Esophagus mucosa (tissue), 1 donor: ENCODE results near the gene MTAP. TPM values are rescaled to one million over a fixed set of nuclear protein-coding genes. Genes with fewer than 3 reads are reported as not detected.

ENCODE experiments used
- ATAC-seq: fragments of 200-7000 bp; cut with Tn5 transposase; one replicate; pipeline ENCODE4 v1.9.1; 2020
- total RNA-seq: library from RNA; stranded (reverse); gene quantifications from one replicate; pipeline ENCODE4 v1.2.4, GENCODE V29; 2023
- donor health status: DM: yes; HTN: yes; CAD: no.

The MTAP gene
- total RNA-seq, 1 donor from 2014 or later: 50.5 TPM

DNA sequence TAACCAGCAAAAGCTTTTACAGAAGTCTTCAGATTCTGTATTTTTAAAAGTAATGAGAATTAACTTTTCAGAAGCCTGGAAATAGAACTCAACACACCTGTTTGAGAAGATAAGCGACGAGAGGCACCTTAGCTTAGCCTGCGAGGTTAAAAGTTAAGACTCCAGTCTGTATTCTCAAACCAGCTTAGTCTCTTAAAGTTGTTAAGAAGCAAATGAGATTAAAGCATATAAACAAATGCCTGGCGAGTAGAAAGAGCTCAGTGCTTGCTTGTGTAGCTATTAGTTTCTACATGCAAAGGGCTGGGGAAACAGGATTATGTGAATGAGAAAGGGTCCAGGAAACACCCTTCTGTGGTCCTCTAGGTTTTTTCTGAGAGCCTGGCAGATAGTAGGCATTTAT, 51.7 kb downstream of the MTAP start:
- no peak for ATAC-seq

DNA sequence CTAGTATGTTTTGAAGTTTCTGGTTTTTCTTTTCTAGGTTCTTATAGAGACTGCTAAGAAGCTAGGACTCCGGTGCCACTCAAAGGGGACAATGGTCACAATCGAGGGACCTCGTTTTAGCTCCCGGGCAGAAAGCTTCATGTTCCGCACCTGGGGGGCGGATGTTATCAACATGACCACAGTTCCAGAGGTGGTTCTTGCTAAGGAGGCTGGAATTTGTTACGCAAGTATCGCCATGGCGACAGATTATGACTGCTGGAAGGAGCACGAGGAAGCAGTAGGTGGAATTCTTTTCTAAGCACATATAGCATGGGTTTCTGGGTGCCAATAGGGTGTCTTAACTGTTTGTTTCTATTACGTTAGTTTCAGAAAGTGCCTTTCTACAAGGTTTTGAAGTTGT, 52.2 kb downstream of the MTAP start:
- ATAC-seq: peak; percentile 36

DNA sequence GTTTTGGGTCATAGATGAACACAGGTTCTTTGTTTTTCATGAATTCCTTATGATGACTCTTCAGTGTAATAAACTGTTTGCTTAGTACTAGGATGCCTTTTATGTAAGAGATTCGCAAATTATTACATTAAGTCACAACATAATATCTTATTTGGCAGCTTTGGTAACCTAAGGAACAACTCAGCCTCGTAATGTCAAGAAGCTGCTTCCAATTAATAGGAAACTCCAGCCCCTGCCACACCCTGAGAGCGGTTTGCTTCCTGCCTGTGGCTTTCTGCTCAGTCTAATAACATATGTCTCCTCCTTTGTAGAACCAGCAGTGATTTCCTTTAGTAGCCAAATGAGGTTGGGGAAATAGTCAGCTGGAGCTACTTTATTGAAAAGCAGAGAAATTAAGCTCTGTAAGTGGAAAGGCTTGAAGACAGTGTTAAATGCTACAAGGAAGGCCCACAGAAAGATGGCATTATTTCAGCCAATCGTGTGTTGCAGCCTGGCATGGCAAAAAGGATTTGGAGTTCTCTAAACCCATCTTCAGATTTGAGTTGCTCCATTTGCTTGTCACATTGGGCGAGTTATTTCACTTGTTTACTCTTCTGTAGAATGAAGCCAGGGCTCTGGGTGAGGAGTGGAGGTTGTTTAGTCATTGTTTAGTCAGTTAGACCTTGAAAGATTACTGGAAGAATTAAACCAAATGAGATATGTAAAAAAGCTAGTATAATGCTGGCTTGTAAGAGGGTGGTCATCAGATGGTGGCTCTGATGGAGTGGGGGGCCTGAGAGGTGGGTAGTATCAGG, 54.1 kb downstream of the MTAP start:
- peak; percentile 59 for ATAC-seq

DNA sequence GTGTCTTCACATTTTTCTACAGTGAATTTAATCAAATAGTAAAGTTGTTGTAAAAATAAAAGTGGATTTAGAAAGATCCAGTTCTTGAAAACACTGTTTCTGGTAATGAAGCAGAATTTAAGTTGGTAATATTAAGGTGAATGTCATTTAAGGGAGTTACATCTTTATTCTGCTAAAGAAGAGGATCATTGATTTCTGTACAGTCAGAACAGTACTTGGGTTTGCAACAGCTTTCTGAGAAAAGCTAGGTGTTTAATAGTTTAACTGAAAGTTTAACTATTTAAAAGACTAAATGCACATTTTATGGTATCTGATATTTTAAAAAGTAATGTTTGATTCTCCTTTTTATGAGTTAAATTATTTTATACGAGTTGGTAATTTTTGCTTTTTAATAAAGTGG, 60.4 kb downstream of the MTAP start:
- ATAC-seq: no peak

DNA sequence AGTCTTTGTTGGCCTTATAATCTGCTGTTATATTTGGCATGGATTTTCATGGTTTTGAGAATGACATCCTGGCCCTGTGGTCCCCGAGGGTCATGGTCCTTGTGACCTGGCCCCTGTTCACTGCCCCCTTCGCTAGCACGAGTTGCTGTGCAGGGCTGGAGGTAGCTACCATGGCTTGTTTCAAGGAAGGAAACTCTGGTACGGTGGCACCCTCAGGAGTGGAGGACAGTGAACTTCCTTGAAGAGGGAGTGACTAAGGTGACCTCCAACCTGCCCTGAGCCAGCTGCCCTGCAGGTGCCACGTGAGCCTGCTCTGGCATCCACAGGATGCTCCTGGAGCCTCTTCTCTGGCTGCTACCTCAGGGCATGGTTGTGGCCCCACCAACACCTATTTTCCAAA, 62.1 kb downstream of the MTAP start:
- peak; percentile 75 for ATAC-seq

DNA sequence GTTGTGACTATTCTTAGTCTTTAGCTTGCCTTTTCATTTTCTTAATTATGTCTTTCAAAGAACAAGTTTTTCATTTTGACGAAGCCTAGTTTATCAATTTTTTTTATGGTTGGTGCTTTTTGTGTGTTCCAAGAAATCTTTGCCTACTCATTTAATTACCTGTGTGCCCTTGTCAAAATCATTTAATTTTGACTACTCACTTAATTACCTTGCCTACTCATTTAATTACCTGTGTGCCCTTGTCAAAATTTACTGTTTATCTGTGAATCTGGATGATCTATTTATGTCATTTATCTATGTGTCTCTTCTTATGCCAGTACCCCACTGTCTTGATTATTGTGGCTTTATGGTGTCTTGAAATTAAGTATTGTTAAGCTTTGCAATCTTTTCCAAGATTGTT, 63.9 kb downstream of the MTAP start:
- no peak for ATAC-seq

DNA sequence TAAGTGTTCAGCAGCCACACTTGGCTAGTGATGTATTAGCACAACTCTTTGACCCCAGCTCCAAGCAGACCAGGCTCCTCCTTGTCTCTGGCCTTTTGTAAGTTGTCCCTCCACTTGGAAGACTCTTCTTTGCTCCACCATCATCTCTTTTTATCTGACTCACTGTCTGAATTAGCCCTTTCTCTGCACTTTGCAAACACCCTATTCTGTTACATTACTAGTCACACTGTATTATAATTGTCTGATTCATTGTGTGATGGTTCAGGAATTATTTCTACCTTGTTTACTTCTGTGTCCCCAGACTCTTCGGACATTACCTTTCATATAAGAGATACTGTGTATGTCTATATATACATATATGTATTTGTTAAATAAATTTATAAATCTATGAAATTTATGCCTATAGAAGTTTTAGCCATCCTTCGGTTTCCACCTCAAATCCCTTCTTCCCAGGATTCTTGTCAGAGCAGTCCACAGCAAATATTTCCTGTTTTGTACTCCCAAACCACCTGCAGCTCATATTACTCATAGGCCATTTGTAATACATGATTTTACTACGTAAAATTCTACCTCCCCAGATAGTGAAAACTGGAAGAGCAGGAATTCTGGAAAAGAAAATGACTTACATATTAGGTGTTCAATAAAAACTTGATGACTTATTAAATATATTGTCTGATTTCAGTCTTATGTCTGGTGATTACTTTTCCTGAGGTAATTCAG, 69.0 kb downstream of the MTAP start:
- ATAC-seq: peak; percentile 67

DNA sequence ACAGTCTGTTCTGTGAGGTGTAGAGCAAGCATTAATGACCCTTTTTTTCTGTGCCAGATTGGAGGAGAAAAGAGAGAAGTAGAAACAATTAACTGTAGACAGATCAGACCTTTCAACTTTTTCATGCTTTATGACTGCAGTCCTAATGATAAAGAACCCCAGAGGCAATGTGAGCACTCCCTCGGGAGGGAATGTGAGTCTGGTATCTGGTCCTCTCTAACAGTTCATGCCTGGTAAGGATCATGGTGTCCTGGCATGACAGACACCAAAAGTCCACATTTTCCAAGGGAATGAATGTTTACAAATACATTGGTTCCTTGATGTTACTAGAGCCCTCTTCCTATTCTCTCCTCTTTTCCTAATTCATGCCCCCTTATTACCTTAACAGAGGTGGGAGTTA, 70.3 kb downstream of the MTAP start:
- no peak for ATAC-seq

DNA sequence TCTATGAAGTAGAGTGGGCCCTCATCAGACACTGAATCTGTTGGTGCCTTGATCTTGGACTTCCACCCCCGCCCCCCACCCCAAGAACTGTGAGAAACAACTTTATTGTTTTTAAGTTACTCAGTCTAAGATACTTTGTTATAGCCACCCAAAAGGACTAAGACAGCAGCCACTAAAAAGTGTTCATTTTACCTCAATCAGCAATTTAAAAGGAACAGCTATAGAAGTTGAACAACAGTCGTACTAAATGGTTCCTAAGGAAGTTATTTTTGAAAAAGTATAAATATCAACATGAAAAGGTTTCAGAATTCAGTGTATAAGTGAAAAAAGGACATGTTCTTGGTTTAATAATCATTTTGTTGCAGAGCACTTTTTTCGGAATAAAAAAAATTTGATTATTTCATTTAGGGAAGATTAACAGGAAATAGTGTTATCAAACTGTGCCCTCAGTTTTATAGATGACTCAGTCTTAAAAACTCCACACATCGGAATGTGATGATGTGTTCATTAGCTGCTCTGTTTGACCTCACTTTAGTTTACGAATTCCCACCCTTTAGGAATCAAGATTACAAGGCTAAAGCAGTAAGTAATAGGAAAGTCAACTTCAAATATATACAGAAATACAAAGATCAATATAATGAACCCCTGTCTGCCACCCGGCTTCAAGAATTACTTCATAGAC, 71.2 kb downstream of the MTAP start:
- ATAC-seq: no peak

DNA sequence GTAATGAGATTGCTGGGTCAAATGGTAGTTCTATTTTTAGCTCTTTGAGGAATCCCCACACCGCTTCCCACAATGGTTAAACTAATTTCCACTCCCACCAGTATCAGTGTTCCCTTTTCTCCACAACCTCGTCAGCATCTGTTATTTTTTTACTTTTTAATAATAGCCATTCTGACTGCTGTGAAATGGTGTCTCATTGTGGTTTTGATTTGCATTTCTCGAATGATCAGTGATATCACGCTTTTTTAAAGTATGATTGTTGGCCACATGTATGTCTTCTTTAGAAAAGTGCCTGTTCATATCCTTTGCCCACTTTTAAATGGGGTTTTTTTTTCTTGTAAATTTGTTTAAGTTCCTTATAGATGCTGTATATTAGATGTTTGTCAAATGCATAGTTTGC, 73.5 kb downstream of the MTAP start:
- ATAC-seq: no peak

DNA sequence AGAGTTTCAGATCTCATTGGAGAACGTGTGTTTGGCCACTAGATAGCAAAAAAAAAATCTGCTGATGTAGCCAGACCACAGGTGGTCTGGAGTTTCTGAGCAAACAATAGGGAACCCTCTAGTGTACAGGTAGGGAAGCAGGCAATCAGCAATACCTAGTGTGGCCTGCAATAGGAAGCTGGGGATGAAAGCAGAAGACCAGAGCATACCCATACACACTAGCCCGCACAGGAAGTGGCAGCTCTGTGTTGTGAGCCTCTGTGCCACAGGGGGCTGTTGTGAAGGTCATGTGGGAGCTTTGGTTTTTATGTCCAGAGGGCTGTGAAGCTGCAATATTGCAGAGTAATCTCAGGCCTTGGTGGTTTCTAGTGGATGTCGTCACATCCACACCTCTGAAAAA, 81.2 kb downstream of the MTAP start:
- ATAC-seq: peak; percentile 33

DNA sequence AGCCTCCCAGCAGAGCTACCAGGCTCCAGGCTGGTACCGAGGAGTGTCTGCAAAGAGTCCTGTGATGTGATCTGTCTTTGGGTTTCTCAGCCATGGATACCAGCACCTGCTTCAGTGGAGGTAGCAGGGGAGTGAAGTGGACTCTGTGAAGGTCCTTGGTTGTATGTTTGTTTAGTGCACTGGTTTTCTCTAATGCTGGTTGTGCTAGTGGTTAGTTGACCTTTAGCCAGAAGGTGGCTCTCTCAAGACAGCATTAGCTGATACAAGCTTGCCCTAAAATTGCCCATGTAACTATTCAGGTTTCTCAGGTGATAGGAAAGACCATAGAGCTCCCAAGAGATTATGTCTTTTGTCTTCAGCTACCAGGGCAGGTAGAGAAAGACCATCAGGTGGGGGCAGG, 87.2 kb downstream of the MTAP start:
- ATAC-seq: no peak

DNA sequence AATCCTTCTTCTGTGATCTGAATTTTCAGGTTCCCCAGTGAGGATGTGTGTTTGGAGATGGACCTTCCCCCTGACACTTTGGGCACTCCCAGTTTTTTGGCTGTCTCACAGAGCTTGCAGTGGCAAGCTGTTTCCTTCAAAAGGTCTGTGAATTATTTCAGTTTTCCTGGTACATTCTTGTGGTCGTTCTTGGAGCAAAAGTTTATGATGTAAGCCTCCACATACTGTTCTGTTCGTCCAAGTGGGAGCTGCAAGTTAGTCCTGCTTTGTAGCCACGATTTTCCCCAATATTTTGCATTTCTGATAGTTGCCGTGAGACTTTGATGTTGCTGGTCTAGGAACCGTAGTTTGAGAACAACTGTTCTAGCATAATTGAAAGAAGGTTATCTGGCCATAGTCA, 88.3 kb downstream of the MTAP start:
- ATAC-seq: no peak

DNA sequence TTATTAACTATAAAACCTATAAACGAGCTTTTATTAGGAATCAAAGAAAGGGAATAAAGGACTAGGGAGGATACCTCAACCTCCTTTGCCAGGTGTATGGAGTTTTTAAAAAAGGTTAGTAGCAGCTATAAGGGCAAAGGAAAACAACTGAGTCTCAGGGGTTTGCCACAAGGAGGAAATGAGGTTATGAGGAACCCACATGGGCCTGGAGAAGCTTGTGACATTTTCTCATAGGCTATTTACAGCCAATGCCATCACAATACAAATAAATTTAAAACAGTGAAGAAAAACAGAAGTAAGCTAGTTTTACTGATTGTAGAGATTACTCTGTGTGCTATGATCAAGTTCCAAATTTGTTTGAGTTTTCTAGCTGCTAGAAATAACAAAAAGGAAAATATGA, 99.1 kb downstream of the MTAP start:
- no peak for ATAC-seq

DNA sequence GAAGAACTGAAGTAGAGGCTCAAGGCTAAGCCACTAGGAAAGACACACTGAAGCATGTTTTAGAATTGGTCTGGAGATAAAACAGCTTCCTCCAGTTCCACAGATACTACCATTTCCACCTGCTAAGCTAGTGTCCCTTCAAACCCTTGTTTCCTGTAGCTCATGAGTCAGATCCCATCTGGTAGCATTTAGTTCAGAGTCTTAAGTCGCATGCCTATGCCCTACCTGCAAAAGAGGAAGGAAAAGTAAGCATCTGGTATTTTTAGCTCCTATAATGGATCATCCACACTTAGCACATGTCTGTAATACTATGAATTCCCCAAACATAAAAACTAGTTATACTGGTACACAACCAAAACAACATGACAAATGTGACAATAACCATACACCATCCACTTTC, 99.7 kb downstream of the MTAP start:
- peak; percentile 93 for ATAC-seq

DNA sequence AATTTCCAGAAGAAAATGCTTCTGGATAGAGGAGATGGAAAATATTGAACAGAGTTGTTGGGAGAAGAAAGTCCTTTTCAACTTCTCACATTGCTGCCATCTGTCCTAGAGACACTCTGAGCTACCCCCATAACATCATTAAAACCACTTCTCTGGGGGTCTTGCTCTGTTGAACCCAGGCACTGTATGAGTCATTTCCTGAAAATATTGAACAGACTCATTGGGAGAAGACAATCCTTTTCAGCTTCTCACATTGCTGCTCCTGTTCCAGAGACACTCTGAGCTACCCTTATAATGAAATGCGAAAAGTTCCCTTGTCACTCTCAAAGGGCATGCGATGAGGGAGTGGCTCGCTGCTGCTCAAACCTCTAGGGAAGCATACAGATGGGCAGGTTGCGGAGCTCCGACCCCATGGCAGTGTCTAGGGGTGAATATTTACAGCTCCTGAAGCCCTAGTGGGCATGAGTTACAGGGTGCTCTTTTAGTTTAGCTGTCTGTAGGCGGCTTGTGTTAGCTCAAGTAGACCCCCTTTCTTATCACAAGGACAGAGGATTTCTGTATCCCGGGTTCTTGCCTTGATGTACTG, 101.0 kb downstream of the MTAP start:
- no peak for ATAC-seq

DNA sequence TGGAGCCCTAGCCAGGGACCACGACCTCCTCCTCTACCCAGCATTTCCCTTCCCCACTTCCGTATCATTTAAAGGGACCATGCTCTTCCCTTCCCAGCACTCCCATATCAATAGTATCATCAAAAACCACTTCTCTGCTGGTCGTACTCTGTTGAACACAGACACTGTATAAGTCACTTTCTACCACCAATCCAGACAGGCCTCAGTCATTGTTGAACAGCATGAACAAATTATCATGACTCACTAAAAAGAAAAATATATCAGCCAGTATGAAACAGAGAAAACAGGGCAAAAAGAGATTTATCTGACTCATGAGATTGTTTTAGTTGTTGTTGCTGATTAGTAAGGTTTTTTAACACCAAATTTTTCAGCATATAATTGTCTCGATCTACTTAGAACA, 101.9 kb downstream of the MTAP start:
- no peak for ATAC-seq

DNA sequence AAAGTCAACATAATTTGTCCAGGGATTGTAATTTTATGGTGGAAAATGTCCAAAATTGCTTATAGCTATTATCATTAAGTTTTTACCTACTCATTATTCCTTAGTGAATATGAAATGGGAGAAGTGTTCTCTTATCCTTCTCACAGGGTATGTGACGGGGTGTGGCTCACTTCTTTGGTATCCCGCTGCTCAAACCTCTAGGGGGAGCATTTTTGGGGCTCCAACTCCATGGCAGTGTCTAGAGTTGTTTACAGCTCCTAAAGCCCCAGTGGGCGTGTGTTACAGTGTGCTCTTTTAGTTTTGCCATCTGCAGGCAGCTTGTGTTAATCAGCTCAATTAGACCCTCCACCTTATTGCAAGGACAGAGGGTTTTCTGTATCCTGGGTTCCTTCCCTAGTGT, 102.3 kb downstream of the MTAP start:
- ATAC-seq: no peak

DNA sequence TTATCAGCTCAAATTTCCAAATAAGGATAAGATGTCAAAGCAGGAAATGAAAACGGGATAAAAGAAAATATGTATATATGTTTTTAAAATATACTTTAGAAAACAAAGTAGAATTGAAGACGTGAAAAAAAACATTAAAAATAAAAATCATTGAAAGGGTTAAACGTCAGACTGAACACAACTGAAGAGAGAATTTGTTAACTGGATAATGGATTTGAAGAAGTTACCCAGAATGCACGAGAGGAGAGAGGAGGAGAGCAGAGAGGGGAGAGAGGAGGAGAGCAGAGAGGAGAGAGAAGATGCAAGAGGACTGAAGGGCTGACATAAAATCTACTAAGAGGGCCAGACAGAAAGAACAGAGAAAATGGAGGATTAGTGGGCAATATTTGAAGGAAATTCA, 103.8 kb downstream of the MTAP start:
- no peak for ATAC-seq

DNA sequence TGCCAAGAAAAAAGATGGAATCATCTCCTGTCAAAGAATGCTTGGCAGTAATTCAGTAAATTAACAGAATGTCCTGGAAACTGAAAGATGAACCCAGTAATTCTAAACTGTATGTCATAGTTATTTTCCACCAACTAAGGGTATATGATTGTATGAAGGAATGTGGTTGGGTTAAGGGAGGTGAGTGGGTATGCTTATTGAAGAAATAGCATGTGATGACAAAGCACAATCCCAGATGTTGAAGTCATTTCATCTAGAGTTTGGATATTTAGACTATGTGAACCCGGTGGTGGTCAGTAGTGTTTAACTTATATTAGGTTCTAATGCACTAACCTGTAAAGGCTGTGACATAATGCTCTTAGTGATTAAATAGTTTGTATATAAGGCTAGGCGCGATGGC, 104.4 kb downstream of the MTAP start:
- no peak for ATAC-seq

DNA sequence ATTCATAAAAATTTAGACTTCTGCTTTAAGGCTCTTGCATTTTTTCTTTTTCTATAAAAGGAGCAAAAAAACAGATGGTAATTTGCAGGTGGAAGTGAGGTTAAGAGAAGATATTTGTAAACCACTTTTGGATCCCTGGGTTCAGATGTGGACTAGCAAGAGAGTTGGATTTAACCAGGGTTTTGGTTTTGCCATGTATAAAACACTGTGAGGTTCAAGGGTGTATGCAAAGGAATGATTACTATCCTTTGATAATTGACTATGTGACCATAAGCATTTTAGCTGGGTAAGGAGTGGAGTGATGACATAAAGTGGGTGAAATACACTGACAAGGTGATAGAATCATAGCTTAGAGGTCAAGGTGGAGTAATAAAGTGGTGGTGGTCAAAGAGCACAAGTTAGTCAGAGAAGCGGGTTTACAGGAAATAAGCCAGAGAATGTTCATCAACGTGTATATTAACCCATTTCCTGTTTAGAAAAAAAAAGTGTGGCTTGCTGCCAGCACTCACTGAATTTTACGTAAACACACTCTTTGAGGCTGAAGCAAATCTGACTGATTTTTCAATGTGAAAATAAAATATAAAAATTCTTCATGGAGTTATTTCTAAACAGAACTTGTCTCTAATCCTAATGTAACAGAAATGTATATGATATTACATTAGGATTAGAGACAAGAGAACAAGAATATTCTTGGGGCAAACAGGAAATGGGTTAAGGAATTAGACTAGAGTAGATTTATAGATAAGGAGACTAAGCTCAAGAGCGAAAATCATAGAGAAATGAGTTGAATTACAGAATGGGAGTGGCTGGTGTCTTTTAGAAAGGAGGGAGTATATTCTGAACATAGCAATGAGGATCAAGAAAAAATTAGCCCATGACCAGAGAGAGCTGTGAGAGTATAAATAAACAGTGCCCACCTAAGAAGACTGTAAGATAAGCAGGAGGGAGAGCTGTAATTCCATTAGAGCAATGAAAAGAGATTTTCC, 117.2 kb downstream of the MTAP start:
- no peak for ATAC-seq

DNA sequence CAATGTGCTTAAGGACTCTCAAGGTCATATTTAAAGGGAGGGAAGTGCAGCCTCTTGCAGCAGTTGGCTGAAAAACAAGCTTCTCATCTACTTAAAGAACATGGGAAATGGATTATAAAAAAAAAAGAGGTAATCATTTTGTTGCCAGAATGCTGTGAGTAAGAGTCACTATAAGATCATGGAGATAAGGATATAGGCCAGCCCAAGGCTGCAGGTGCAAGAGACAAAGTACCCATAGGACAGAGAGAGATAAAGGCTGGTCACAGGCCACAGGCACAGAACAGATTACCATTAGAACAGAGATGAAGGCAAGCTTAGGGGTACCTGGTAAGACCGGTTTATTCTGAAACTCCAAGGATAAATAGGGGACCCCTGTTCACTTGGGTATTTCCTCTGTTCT, 121.3 kb downstream of the MTAP start:
- ATAC-seq: no peak
